Neutrophil (primary cell): ENCODE data around the gene PLEKHA1.

Source experiments
- H3K27ac ChIP-seq: fragments of 200-600 bp; sonication (generic); 2 replicates; pipeline ENCODE4 v1.5.1; 2016; ENCODE audit warnings: mild to moderate bottlenecking, moderate library complexity
- H3K27me3 ChIP-seq: fragments of 200-600 bp; sonication (generic); 2 replicates; pipeline ENCODE4 v1.6.0; 2016; ENCODE audit warnings: mild to moderate bottlenecking
- H3K36me3 ChIP-seq: fragments of 200-600 bp; sonication (generic); 2 replicates; pipeline ENCODE4 v1.5.1; 2017
- H3K4me1 ChIP-seq, 2 experiments: fragments of 200-600 bp in 1 of 2; sonication (generic) in 1 of 2; 1 replicate in 1 of 2; 2 replicates in 1 of 2; pipeline versions ENCODE4 v1.5.1 to v1.6.1; 2013 to 2016; ENCODE audit warnings: low read depth in 1 of 2, low read length in 1 of 2, mild to moderate bottlenecking in 1 of 2, moderate library complexity in 1 of 2; ENCODE audit not compliant: control insufficient read depth in 1 of 2, insufficient read depth in 1 of 2
- H3K4me3 ChIP-seq, 2 experiments: fragments of 200-600 bp in 1 of 2; sonication (generic) in 1 of 2; 1 replicate in 1 of 2; 2 replicates in 1 of 2; pipeline ENCODE4 v1.5.1; 2013 to 2016; ENCODE audit warnings: low read depth in 1 of 2, low read length in 1 of 2, mild to moderate bottlenecking in 1 of 2, moderate library complexity in 1 of 2
- H3K9me3 ChIP-seq: fragments of 200-600 bp; sonication (generic); 2 replicates; pipeline ENCODE4 v1.5.1; 2016
- TF ChIP-seq, protein P1 (sequence below): fragments of 200-600 bp; sonication (generic); IDR thresholded peaks from 2 replicates; pipeline ENCODE4 v1.5.1; 2016; ENCODE audit warnings: antibody characterized with exemption

PLEKHA1 gene

GRCh38 chr10:122450353-122450990 lies 76.0 kb downstream of the PLEKHA1 start:
- no peaks in the 10 kb centered on the region for H3K36me3 ChIP-seq
- peaks cover 62% of the 10 kb centered on the region for H3K27me3 ChIP-seq
- TF ChIP-seq, protein P1, sequence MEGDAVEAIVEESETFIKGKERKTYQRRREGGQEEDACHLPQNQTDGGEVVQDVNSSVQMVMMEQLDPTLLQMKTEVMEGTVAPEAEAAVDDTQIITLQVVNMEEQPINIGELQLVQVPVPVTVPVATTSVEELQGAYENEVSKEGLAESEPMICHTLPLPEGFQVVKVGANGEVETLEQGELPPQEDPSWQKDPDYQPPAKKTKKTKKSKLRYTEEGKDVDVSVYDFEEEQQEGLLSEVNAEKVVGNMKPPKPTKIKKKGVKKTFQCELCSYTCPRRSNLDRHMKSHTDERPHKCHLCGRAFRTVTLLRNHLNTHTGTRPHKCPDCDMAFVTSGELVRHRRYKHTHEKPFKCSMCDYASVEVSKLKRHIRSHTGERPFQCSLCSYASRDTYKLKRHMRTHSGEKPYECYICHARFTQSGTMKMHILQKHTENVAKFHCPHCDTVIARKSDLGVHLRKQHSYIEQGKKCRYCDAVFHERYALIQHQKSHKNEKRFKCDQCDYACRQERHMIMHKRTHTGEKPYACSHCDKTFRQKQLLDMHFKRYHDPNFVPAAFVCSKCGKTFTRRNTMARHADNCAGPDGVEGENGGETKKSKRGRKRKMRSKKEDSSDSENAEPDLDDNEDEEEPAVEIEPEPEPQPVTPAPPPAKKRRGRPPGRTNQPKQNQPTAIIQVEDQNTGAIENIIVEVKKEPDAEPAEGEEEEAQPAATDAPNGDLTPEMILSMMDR: no peak
- no peak overlapping the region for H3K27ac ChIP-seq
- no peaks in the 10 kb centered on the region for H3K9me3 ChIP-seq
- no peaks in the 10 kb centered on the region for H3K4me1 ChIP-seq
- no peak overlapping the region for H3K4me3 ChIP-seq

GRCh38 chr10:122454071-122454470 lies 79.6 kb downstream of the PLEKHA1 start:
- H3K4me3 ChIP-seq: no peak overlapping the region
- H3K27ac ChIP-seq: no peak overlapping the region
- no peaks in the 10 kb centered on the region for H3K4me1 ChIP-seq
- TF ChIP-seq, protein P1: no peak
- H3K36me3 ChIP-seq: no peaks in the 10 kb centered on the region
- H3K9me3 ChIP-seq: no peaks in the 10 kb centered on the region
- H3K27me3 ChIP-seq: peaks cover 66% of the 10 kb centered on the region

DNA sequence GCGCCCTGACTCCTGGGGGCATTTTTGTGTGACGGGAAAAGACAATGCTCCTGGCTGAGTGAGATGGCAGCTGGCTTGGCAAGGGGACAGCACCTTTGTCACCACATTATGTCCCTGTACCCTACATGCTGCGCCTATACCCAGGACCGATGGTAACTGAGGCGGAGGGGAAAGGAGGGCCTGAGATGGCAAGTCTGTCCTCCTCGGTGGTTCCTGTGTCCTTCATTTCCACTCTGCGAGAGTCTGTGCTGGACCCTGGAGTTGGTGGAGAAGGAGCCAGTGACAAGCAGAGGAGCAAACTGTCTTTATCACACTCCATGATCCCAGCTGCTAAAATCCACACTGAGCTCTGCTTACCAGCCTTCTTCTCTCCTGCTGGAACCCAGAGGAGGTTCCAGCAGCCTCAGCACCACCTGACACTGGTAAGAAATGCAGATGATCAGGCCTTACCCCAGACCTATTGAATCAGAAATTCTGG lies 80.1 kb downstream of the PLEKHA1 start, which contains the start of gene ARMS2:
Gene ARMS2 (plus strand): TSS at position 51 of the 478 bp plus-strand sequence. CDS start 75 bp downstream, at position 126.
- H3K4me3 ChIP-seq: no peak within 1 kb of the TSS
- H3K27ac ChIP-seq: no peak within 1 kb of the TSS
- H3K36me3 ChIP-seq: no peaks in the 10 kb centered on the region
- TF ChIP-seq, protein P1: no peak
- H3K27me3 ChIP-seq: peaks cover 66% of the 10 kb centered on the region
- no peaks in the 10 kb centered on the region for H3K9me3 ChIP-seq
- H3K4me1 ChIP-seq: no peaks in the 10 kb centered on the region

- no peaks in the 10 kb centered on the region for H3K36me3 ChIP-seq
- H3K27me3 ChIP-seq: peaks cover 66% of the 10 kb centered on the region
- no peak overlapping the region for H3K27ac ChIP-seq
- TF ChIP-seq, protein P1: no peak
- no peaks in the 10 kb centered on the region for H3K4me1 ChIP-seq
- H3K4me3 ChIP-seq: no peak overlapping the region
- no peaks in the 10 kb centered on the region for H3K9me3 ChIP-seq
Measured at GRCh38 chr10:122455376-122456079, 81.0 kb downstream of the PLEKHA1 start.

DNA sequence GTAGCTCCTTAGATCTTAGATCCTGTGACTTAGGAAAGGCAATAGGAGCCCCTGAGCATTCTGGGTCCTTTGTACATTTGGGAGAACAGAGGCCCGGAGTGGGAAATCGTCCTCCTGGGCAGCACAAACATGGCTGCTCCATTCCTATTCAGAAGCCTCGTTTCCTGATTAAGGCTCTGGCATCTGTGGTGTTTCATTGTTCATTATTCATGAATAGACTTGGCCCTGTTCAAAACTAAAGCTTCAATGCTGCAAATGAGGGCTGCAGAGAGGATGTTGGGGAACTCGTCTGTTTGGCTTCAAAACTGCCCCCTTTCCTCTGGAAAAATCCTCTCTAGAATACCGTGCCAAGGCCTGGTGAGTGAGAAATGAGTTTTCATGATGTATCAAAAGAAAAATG lies 83.4 kb downstream of the PLEKHA1 start:
- Histone ChIP-seq H3K4me1 (peaks cover 0 to 3% of the 10 kb centered on the region in 2 experiments), H3K4me3 (no peak overlapping the region), H3K9me3 (no peaks in the 10 kb centered on the region), H3K27ac (no peak overlapping the region), H3K27me3 (peaks cover 83% of the 10 kb centered on the region), H3K36me3 (no peaks in the 10 kb centered on the region)
- TF ChIP-seq, protein P1: no peak
